Fibroblast of villous mesenchyme (primary cell): ENCODE data around the gene PPP1R14D. TPM values are rescaled to one million over a fixed set of nuclear protein-coding genes. Genes with fewer than 3 reads are reported as not detected.

ENCODE experiments used
- DNase-seq: peaks from one replicate; pipeline ENCODE4 v3.0.0-alpha.2; 2010; ENCODE audit warnings: low read depth
- H3K4me3 ChIP-seq: 2 replicates; pipeline ENCODE4 v1.5.1; 2011; ENCODE audit warnings: low read depth, mild to moderate bottlenecking, low read length
- CTCF ChIP-seq: IDR thresholded peaks from 2 replicates; pipeline ENCODE4 v1.5.1; 2012; ENCODE audit warnings: low read depth, mild to moderate bottlenecking, low read length; ENCODE audit not compliant: insufficient read depth
- total RNA-seq: library from RNA; depleted of rRNA; stranded (reverse); fragments of >200 nt; gene quantifications from 2 replicates; pipeline ENCODE4 v1.2.3, GENCODE V29; 2012

The PPP1R14D gene
- total RNA-seq, 1 donor: not detected

GRCh38 chr15:40807888-40808461 lies 20.5 kb downstream of the PPP1R14D start:
- H3K4me3 ChIP-seq: peak overlapping the region; percentile 99
- no peak for TF ChIP-seq CTCF
- DNase-seq: no peak

GRCh38 chr15:40807028-40807887 lies 21.2 kb downstream of the PPP1R14D start, which contains the start of the genes DNAJC17 and ZFYVE19:
DNAJC17 (minus strand) TSS chr15:40807473; CDS start chr15:40807446, 27 bp downstream.
ZFYVE19 (plus strand) TSS chr15:40807089; CDS start chr15:40807590, 501 bp downstream.
- no peak for TF ChIP-seq CTCF
- peak within 1 kb of the TSS; percentile 99 for H3K4me3 ChIP-seq
- peak; percentile 97 for DNase-seq

- DNase-seq: no peak
These were observed 21.9 kb downstream of the PPP1R14D start for GRCh38 chr15:40806672-40807027.

GRCh38 chr15:40803688-40804087 lies 24.8 kb downstream of the PPP1R14D start:
- H3K4me3 ChIP-seq: no peak overlapping the region
- no peak for DNase-seq
- no peak for TF ChIP-seq CTCF

More at GRCh38 chr15:40806672-40807027, 21.9 kb downstream of the PPP1R14D start:
- no peak for TF ChIP-seq CTCF
- peak overlapping the region; percentile 99 for H3K4me3 ChIP-seq

GRCh38 chr15:40803076-40803475 lies 25.4 kb downstream of the PPP1R14D start:
- H3K4me3 ChIP-seq: no peak overlapping the region
- no peak for TF ChIP-seq CTCF
- no peak for DNase-seq

GRCh38 chr15:40799523-40799922 lies 29.0 kb downstream of the PPP1R14D start:
- no peak for TF ChIP-seq CTCF

More at GRCh38 chr15:40799523-40799922, 29.0 kb downstream of the PPP1R14D start:
- DNase-seq: no peak
- no peak overlapping the region for H3K4me3 ChIP-seq
